GM06990 (cell line): ENCODE results near the gene HDAC4.

Experiments
- DNase-seq: peaks from one replicate; pipeline ENCODE4 v3.0.0-alpha.2; 2011; ENCODE audit not compliant: insufficient read length; ENCODE audit errors: extremely low read depth
- H3K27me3 ChIP-seq: replicated peaks from 2 replicates; pipeline ENCODE4 v1.6.0; 2011; ENCODE audit warnings: low read length; ENCODE audit not compliant: control insufficient read depth, insufficient read depth
- H3K36me3 ChIP-seq: 2 replicates; pipeline ENCODE4 v1.5.1; 2011; ENCODE audit warnings: low read length; ENCODE audit not compliant: control insufficient read depth, insufficient read depth
- H3K4me3 ChIP-seq: replicated peaks from 2 replicates; pipeline ENCODE4 v1.5.1; 2011; ENCODE audit warnings: low read depth, mild to moderate bottlenecking, control low read depth, low read length
- CTCF ChIP-seq: IDR thresholded peaks from 2 replicates; pipeline ENCODE4 v1.5.1; 2011; ENCODE audit warnings: low read length, control low read depth, mild to moderate bottlenecking, inconsistent platforms; ENCODE audit not compliant: insufficient read depth, poor library complexity, severe bottlenecking

HDAC4 gene

DNA sequence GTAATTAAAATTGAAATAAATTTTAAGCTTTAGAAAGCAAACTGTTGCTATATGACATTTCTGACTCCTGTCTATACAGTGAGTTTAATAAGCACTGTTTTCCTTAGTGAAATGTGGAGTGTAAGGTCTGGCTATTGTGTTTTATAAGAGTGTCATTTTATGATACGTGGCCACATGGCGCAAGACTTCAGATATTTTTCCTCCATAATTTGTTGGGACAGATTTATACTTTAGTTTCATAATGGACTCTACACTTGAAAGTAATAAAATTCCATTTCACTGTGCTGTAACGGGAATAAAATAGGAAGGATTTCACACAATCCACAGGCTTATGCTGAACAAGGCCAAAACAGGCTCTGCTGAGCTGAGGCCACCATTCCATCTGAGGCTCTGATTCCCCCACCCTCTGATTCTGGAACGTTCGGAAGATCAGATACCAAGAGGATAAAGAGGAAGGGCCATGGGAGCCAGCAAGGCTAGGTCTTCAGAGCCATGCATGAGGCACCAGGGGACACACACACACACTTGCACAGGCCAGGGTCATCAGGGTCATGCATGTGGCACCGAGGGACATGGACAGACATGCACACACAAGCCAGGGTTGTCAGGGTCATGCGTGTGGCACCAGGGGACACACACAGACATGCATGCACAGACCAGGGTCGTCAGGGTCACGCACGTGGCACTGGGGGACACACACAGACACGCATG lies 35.6 kb downstream of the HDAC4 start:
- Histone ChIP-seq H3K36me3 (no peaks in the 10 kb centered on the region), H3K27me3 (no peaks in the 10 kb centered on the region), H3K4me3 (no peak overlapping the region)
- no peak for TF ChIP-seq CTCF
- DNase-seq = no peak

- Histone ChIP-seq H3K27me3 (no peaks in the 10 kb centered on the region), H3K4me3 (no peak overlapping the region), H3K36me3 (no peaks in the 10 kb centered on the region)
- no peak for TF ChIP-seq CTCF
- DNase-seq = no peak
Observed at GRCh38 chr2:239363946-239364637, 36.7 kb downstream of the HDAC4 start.

GRCh38 chr2:239362507-239362906 lies 38.3 kb downstream of the HDAC4 start:
- no peak for TF ChIP-seq CTCF
- H3K4me3 ChIP-seq = no peak overlapping the region
- H3K27me3 ChIP-seq = no peaks in the 10 kb centered on the region
- DNase-seq = no peak
- no peaks in the 10 kb centered on the region for H3K36me3 ChIP-seq

GRCh38 chr2:239361311-239361642 lies 39.5 kb downstream of the HDAC4 start:
- TF ChIP-seq CTCF = no peak

GRCh38 chr2:239360421-239361310 lies 40.2 kb downstream of the HDAC4 start:
- Histone ChIP-seq H3K36me3 (no peaks in the 10 kb centered on the region), H3K4me3 (no peak overlapping the region), H3K27me3 (no peaks in the 10 kb centered on the region)
- TF ChIP-seq CTCF = no peak
- DNase-seq = no peak

More at GRCh38 chr2:239361311-239361642, 39.5 kb downstream of the HDAC4 start:
- DNase-seq = no peak
- no peaks in the 10 kb centered on the region for H3K36me3 ChIP-seq
- no peak overlapping the region for H3K4me3 ChIP-seq
- H3K27me3 ChIP-seq = no peaks in the 10 kb centered on the region
